HepG2 (cell line): ENCODE data around the gene PPP1R7. TPM values are rescaled to one million over a fixed set of nuclear protein-coding genes. Genes with fewer than 3 reads are reported as not detected.

Source experiments
- CBFB ChIP-seq: sonication (generic); formaldehyde crosslinking; IDR thresholded peaks from 2 replicates; pipeline ENCODE4 v1.4.0; 2020; ENCODE audit warnings: missing genetic modification reagents
- CEBPZ ChIP-seq: IDR thresholded peaks from 2 replicates; pipeline ENCODE4 v1.6.1; 2012; ENCODE audit warnings: low read length, improper control_type of control experiment
- CTCF ChIP-seq: sonication (generic); formaldehyde crosslinking; IDR thresholded peaks from 2 replicates; pipeline ENCODE4 v1.5.0; 2020; ENCODE audit warnings: mild to moderate bottlenecking, missing genetic modification reagents, moderate library complexity
- DMAP1 ChIP-seq: IDR thresholded peaks from 2 replicates; pipeline ENCODE4 v1.6.1; 2016
- JUND ChIP-seq: sonication (generic); formaldehyde crosslinking; IDR thresholded peaks from 2 replicates; pipeline ENCODE4 v1.8.0; 2022; ENCODE audit warnings: mild to moderate bottlenecking, missing genetic modification reagents
- MED1 ChIP-seq: sonication (generic); formaldehyde crosslinking; IDR thresholded peaks from 2 replicates; pipeline ENCODE4 v1.4.0; 2020; ENCODE audit warnings: missing genetic modification reagents
- NRL ChIP-seq: sonication (generic); formaldehyde crosslinking; IDR thresholded peaks from 2 replicates; pipeline ENCODE4 v1.5.0; 2020; ENCODE audit warnings: missing genetic modification reagents, mild to moderate bottlenecking, moderate library complexity, borderline replicate concordance
- PCBP1 ChIP-seq: fragments of 200-400 bp; formaldehyde crosslinking; IDR thresholded peaks from 2 replicates; pipeline ENCODE4 v1.6.1; 2017; ENCODE audit warnings: mild to moderate bottlenecking, low read depth, low read length, borderline replicate concordance
- SMC3 ChIP-seq: IDR thresholded peaks from 2 replicates; pipeline ENCODE4 v1.6.1; 2011; ENCODE audit warnings: low read length, improper control_type of control experiment
- SP140L ChIP-seq: sonication (generic); formaldehyde crosslinking; IDR thresholded peaks from 2 replicates; pipeline ENCODE4 v1.4.0; 2020; ENCODE audit warnings: missing genetic modification reagents, borderline replicate concordance
- SP4 ChIP-seq: sonication (generic); formaldehyde crosslinking; IDR thresholded peaks from 2 replicates; pipeline ENCODE4 v1.8.1; 2023; ENCODE audit warnings: mild to moderate bottlenecking, missing genetic modification reagents
- TIGD3 ChIP-seq: sonication (generic); formaldehyde crosslinking; IDR thresholded peaks from 2 replicates; pipeline ENCODE4 v1.5.1; 2020; ENCODE audit warnings: mild to moderate bottlenecking, missing genetic modification reagents, borderline replicate concordance
- ZBTB49 ChIP-seq: sonication (generic); formaldehyde crosslinking; IDR thresholded peaks from 2 replicates; pipeline ENCODE4 v1.4.0; 2020; ENCODE audit warnings: missing genetic modification reagents, borderline replicate concordance
- ZNF234 ChIP-seq: sonication (generic); formaldehyde crosslinking; conservative IDR thresholded peaks from 2 replicates; pipeline ENCODE4 v1.5.1; 2020; ENCODE audit warnings: mild to moderate bottlenecking, missing genetic modification reagents
- ZNF687 ChIP-seq: sonication (generic); formaldehyde crosslinking; IDR thresholded peaks from 2 replicates; pipeline ENCODE4 v1.5.1; 2020; ENCODE audit warnings: mild to moderate bottlenecking, missing genetic modification reagents, moderate library complexity
- ZNF891 ChIP-seq: sonication (generic); formaldehyde crosslinking; IDR thresholded peaks from 2 replicates; pipeline ENCODE4 v1.5.0; 2020; ENCODE audit warnings: mild to moderate bottlenecking, missing genetic modification reagents
- polyA plus RNA-seq, 8 experiments: library from polyadenylated mRNA; depleted of rRNA in 3 of 8; stranded (reverse) in 7 of 8; unstranded in 1 of 8; fragments of >200 nt; fragmentation: Illumina TruSeq in 4 of 8; extraction: Trizol in 4 of 8; gene quantifications; 2 replicates each; pipeline versions ENCODE4 v1.2.1 to v1.2.3, GENCODE V29; 2011 to 2016; ENCODE audit warnings: low read depth in 4 of 8, missing spikeins in 1 of 8, mixed read lengths in 1 of 8; ENCODE audit not compliant: insufficient read depth in 1 of 8
- total RNA-seq, 5 experiments: library from RNA; depleted of rRNA; stranded (reverse); fragments of >200 nt; fragmentation: Illumina TruSeq; extraction: Trizol; gene quantifications; 2 replicates each; pipeline ENCODE4 v1.2.3, GENCODE V29; 2016; ENCODE audit warnings: low read depth in 1 of 5

Gene PPP1R7
- total and polyA plus RNA-seq, 2 of the 13 experiments (the other 11 are each of a cell fraction or from before 2014, with no cell fraction given): 33.3 to 67.9 TPM

- TF ChIP-seq ZBTB49 (CRISPR knock-in tag): no peak
- TF ChIP-seq SMC3: peak; percentile 4; the same call in 1 of the 2 replicates
- TF ChIP-seq TIGD3 (CRISPR knock-in tag): no peak
- no peak for TF ChIP-seq JUND
- no peak for TF ChIP-seq SP4
- TF ChIP-seq CBFB (CRISPR knock-in tag): no peak
- 0 out of 2 replicates have a peak, but pooled peaks have one; percentile 26 for TF ChIP-seq ZNF891 (CRISPR knock-in tag)
- TF ChIP-seq ZNF234 (CRISPR knock-in tag): no peak
- TF ChIP-seq MED1 (CRISPR knock-in tag): no peak
- TF ChIP-seq SP140L: no peak
- no peak for TF ChIP-seq NRL (CRISPR knock-in tag)
- no peak for TF ChIP-seq CEBPZ
- no peak for TF ChIP-seq DMAP1 (CRISPR knock-in tag)
- peak; percentile 64 for TF ChIP-seq ZNF687 (CRISPR knock-in tag)
- TF ChIP-seq CTCF (CRISPR knock-in tag): peak; percentile 33; the same call in 1 of the 2 replicates
- 0 out of 2 replicates have a peak, but pooled peaks have one; percentile 56 for TF ChIP-seq PCBP1
Observed at GRCh38 chr2:241190291-241190981, 40.2 kb downstream of the PPP1R7 start (continued).
